ENCODE results near the gene STARD13. TPM values are rescaled to one million over a fixed set of nuclear protein-coding genes. Genes with fewer than 3 reads are reported as not detected.

Gene STARD13, protein sequence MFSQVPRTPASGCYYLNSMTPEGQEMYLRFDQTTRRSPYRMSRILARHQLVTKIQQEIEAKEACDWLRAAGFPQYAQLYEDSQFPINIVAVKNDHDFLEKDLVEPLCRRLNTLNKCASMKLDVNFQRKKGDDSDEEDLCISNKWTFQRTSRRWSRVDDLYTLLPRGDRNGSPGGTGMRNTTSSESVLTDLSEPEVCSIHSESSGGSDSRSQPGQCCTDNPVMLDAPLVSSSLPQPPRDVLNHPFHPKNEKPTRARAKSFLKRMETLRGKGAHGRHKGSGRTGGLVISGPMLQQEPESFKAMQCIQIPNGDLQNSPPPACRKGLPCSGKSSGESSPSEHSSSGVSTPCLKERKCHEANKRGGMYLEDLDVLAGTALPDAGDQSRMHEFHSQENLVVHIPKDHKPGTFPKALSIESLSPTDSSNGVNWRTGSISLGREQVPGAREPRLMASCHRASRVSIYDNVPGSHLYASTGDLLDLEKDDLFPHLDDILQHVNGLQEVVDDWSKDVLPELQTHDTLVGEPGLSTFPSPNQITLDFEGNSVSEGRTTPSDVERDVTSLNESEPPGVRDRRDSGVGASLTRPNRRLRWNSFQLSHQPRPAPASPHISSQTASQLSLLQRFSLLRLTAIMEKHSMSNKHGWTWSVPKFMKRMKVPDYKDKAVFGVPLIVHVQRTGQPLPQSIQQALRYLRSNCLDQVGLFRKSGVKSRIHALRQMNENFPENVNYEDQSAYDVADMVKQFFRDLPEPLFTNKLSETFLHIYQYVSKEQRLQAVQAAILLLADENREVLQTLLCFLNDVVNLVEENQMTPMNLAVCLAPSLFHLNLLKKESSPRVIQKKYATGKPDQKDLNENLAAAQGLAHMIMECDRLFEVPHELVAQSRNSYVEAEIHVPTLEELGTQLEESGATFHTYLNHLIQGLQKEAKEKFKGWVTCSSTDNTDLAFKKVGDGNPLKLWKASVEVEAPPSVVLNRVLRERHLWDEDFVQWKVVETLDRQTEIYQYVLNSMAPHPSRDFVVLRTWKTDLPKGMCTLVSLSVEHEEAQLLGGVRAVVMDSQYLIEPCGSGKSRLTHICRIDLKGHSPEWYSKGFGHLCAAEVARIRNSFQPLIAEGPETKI
- polyA plus RNA-seq (ENCODE audit: insufficient read depth in 1 of 5, insufficient read length in 5 of 5, low replicate concordance in 1 of 5), result 10 to 100 TPM; 17.4 to 26.8 (median 24.6) TPM
- long read RNA-seq, donor 1, full-length matches to known transcripts, result 1 of 1 reads
- long read RNA-seq, donor 1, partial matches to known transcripts, result 0 of 1 reads
- long read RNA-seq, donor 1, other reads (novel, unspliced or antisense), result 0 of 1 reads
- long read RNA-seq, donor 2, result 0 reads
- long read RNA-seq, donor 3, full-length matches to known transcripts, result 2 of 2 reads
- long read RNA-seq, donor 3, partial matches to known transcripts, result 0 of 2 reads
- long read RNA-seq, donor 3, other reads (novel, unspliced or antisense), result 0 of 2 reads
- long read RNA-seq, donor 4, full-length matches to known transcripts, result 1 of 1 reads
- long read RNA-seq, donor 4, partial matches to known transcripts, result 0 of 1 reads
- long read RNA-seq, donor 4, other reads (novel, unspliced or antisense), result 0 of 1 reads
- long read RNA-seq, donor 5, full-length matches to known transcripts, result 2 of 2 reads
- long read RNA-seq, donor 5, partial matches to known transcripts, result 0 of 2 reads
- long read RNA-seq, donor 5, other reads (novel, unspliced or antisense), result 0 of 2 reads
- long read RNA-seq, donor 6, full-length matches to known transcripts, result 2 of 13 reads
- long read RNA-seq, donor 6, partial matches to known transcripts, result 11 of 13 reads
- long read RNA-seq, donor 6, other reads (novel, unspliced or antisense), result 0 of 13 reads
- long read RNA-seq, donor 7, full-length matches to known transcripts, result 2 of 2 reads
- long read RNA-seq, donor 7, partial matches to known transcripts, result 0 of 2 reads
- long read RNA-seq, donor 7, other reads (novel, unspliced or antisense), result 0 of 2 reads
- long read RNA-seq, donor 8, result 0 reads

- peak; percentile 93 to 95 for DNase-seq
These were observed at the start of gene STARD13 for GRCh38 chr13:33285420-33286124. STARD13 (minus strand) TSS chr13:33285755; CDS start chr13:33285638, 117 bp downstream.

DNA sequence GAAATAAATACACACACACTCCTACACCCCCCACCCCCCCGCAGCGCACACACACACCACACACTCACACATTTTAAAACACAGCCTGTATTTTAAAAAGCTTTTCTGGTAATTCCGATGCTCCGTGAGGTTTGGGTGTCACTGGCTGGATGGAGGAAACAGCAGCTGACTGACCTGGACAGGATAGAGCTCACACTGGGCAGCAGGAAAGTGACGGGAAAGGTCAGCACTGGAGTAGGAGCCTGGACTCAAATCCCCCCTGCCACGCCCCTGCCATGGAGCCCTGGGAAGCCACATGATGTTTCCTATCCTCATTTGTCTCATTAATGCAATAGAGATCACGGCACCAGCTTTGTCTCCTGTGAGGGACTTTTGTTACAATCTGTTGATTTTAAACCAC lies 49.3 kb upstream of the STARD13 start:
- no peak for DNase-seq

- no peak for DNase-seq
These were observed 46.4 kb upstream of the STARD13 start for GRCh38 chr13:33331962-33332361.

- DNase-seq, result no peak
These were observed 44.9 kb upstream of the STARD13 start for GRCh38 chr13:33330483-33330882.

- no peak for DNase-seq
These were observed 43.1 kb upstream of the STARD13 start for GRCh38 chr13:33328701-33329100.

GRCh38 chr13:33326723-33327122 lies 41.2 kb upstream of the STARD13 start:
- DNase-seq, result no peak

GRCh38 chr13:33326246-33326645 lies 40.7 kb upstream of the STARD13 start:
- no peak for DNase-seq

DNA sequence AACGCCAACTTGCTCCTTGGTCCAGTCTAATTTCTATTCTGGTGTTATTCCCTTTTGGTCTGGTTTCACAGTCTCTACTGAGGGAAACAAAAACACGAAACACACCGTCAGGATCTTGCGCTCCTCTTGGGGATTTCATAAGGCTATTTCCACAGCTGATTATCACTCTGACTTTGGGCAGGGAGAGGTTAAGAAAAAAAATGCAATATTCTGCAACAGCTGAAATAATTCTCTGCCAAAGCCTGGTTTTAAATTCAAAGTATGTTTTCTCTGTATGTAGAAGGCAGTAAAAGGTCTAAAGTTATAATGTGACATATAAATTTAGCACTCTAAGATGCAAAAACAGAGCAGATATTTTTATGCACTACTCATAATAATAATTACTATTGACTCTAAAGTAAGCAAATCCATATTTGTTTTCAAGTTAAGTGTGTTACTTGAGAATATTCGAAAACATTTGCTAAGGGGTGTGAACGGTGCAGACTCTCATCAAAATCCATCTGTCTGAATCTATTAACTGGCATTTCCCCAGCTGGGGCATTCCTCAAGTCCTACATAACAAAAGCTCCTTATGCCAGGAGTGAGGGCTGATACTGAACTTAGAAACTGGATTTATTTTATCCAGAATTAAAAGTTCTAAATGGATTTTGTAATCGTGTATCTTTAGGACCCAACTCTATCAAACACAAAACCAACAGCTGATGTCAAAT lies 38.4 kb upstream of the STARD13 start:
- DNase-seq, result no peak

DNA sequence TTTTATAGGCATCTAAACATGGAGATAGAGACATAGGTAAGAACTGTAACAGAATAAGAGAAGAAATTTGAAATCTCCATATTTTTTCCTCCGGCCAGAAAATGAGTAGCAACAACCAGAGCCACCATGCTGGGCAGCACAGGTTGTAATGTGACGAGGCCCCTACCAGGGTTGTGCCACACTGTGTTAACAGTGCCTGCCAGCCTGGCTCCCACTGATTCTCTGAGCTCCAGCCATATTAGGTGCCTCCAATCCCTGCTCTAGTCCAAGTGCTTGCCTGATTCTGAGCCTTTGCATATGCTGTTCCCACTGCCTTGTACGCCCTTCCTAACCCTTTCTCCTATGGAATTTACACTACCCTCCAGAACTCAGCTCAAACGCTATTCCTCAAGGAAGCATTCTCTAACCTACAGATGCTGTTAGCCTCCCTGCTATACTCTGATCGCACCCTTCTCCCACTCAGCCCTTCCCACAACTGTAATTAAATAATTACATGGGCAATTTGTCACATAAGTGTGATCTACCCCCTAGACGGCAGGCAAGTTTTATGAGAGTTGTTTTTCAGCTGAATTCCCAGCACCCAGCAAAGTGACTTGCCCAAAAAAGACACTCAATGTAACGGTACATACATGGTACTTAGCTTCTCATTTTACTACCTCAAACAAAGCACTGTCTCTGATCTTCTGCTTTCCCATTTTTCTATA lies 37.6 kb upstream of the STARD13 start:
- DNase-seq, result no peak

DNA sequence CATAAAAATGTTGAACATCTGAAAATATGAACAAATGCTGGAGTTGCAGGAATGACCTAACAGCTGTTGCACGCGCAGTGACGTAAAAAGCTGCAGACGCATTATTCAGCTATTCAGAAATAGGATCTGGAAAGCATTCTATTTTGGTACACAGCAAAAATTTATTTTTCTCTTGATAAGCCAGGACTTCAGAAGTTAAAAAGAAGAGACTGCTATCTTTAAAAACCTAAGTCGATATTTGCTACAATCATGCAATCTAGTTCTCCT lies 36.9 kb upstream of the STARD13 start:
- no peak for DNase-seq

- DNase-seq, result no peak
These were observed 36.4 kb upstream of the STARD13 start for GRCh38 chr13:33321686-33322542.

DNA sequence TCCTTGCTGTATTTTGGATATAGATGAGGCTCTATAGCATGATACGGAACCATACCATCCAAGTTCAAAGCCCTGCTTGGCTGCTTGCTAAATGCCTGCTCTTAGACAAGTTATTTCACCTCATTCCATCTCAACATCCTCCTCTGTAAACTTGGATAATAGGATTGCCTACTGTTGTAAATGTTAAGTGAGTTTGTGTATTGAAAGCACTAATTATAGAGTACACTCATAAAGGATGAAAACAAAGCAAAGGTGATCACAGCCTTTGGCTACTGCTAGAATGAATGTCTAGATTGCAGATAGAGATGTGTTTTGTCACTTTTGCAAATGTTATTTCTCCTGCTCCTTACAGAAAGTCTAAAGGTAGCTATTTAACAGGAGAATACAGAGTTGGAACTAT lies 34.3 kb upstream of the STARD13 start:
- no peak for DNase-seq

GRCh38 chr13:33318744-33319143 lies 33.2 kb upstream of the STARD13 start:
- DNase-seq, result no peak

DNA sequence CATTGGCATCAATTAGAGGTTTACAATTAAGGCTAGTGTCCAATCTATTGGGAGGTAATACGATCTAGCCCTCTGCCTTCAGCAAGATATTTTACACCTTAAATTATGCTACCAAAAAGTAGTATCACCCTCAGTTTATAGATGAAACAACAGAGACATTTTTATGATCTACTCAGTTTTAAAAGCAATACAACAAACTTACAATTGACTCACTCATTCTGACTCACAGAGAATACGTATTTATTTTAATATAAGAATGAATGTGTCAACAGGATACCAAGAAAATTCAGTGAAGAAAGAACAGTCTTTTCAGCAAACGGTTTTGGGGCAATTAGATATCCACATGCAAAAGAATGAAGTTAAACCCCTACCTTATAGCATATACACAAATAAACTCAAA lies 32.5 kb upstream of the STARD13 start:
- no peak for DNase-seq

- DNase-seq, result no peak
These were observed 31.3 kb upstream of the STARD13 start for GRCh38 chr13:33316890-33317289.

DNA sequence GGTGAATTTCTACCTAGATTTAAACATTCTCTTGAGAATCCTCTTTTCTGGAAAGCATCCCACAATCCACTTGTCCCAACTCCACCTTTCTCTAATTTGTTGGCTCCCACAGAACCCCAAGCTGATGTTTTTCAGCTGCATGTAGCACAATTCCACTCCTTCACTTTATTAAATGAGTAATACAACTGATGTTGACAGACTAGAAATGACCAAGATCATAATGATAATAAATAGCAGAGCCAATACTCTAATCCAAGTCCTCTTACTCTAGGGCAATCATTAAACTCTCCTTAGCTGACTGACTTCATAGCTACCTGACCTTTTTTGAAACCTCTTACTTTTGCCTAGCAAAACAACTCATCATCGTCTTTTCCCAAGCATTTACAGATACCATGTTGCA lies 27.9 kb upstream of the STARD13 start:
- DNase-seq, result no peak

DNA sequence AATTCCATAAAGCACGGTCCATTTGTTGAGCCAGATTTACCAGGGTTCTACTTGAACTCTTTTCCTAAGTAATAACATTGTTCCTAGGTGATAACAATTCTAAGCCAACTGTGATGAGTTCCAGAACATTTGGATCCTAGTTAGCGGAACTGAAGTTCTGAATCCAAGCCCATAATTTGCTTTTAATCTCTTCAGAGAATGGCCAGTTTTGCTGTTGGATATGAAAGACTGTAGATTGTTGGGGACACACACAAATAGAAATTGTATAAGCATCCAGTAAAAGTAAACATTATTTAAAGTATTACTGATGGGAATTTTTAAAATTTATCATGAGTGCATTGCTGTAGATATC lies 27.3 kb upstream of the STARD13 start:
- DNase-seq, result no peak
